HepG2 (cell line): ENCODE measurements around the gene SYNGR4. TPM values are rescaled to one million over a fixed set of nuclear protein-coding genes. Genes with fewer than 3 reads are reported as not detected.

Experiments used
- CBX2 ChIP-seq, 2 experiments: fragments of 200-600 bp in 1 of 2; sonication (generic); formaldehyde crosslinking in 1 of 2; IDR thresholded peaks; 2 replicates each; pipeline versions ENCODE4 v1.7.0 to v1.8.1; 2018 to 2022; ENCODE audit warnings: low read depth in 2 of 2, low read length in 1 of 2, mild to moderate bottlenecking in 1 of 2, missing genetic modification reagents in 1 of 2
- HDAC1 ChIP-seq: sonication (generic); formaldehyde crosslinking; IDR thresholded peaks from 2 replicates; pipeline ENCODE4 v1.5.1; 2020; ENCODE audit warnings: mild to moderate bottlenecking, missing genetic modification reagents
- HDAC2 ChIP-seq: sonication (generic); formaldehyde crosslinking; IDR thresholded peaks from 2 replicates; pipeline ENCODE4 v1.4.0; 2020; ENCODE audit warnings: missing genetic modification reagents
- JUN ChIP-seq: sonication (generic); formaldehyde crosslinking; IDR thresholded peaks from 2 replicates; pipeline ENCODE4 v1.4.0; 2020; ENCODE audit warnings: mild to moderate bottlenecking, missing genetic modification reagents
- KDM1A ChIP-seq: IDR thresholded peaks from 2 replicates; pipeline ENCODE4 v1.6.1; 2016; ENCODE audit warnings: missing compliant biosample characterization
- MAFK ChIP-seq, 2 experiments: IDR thresholded peaks in 1 of 2; conservative IDR thresholded peaks in 1 of 2; 2 replicates each; pipeline ENCODE4 v1.6.1; 2011; ENCODE audit warnings: improper control_type of control experiment in 2 of 2, low read length in 2 of 2
- NR2C2 ChIP-seq: sonication (generic); formaldehyde crosslinking; IDR thresholded peaks from 2 replicates; pipeline ENCODE4 v1.4.0; 2020; ENCODE audit warnings: missing genetic modification reagents, mild to moderate bottlenecking, moderate library complexity, borderline replicate concordance
- PCBP1 ChIP-seq: fragments of 200-400 bp; formaldehyde crosslinking; IDR thresholded peaks from 2 replicates; pipeline ENCODE4 v1.6.1; 2017; ENCODE audit warnings: mild to moderate bottlenecking, low read depth, low read length, borderline replicate concordance
- PHF8 ChIP-seq: sonication (generic); formaldehyde crosslinking; IDR thresholded peaks from 2 replicates; pipeline ENCODE4 v1.5.0; 2020; ENCODE audit warnings: missing genetic modification reagents
- REPIN1 ChIP-seq: sonication (generic); formaldehyde crosslinking; IDR thresholded peaks from 2 replicates; pipeline ENCODE4 v1.8.0; 2022; ENCODE audit warnings: missing genetic modification reagents, low read depth, mild to moderate bottlenecking, borderline replicate concordance
- TCF7 ChIP-seq: sonication (generic); IDR thresholded peaks from 2 replicates; pipeline ENCODE4 v1.6.1; 2016; ENCODE audit warnings: antibody characterized with exemption, low read depth
- TOPORS ChIP-seq: sonication (generic); formaldehyde crosslinking; IDR thresholded peaks from 2 replicates; pipeline ENCODE4 v1.8.0; 2023; ENCODE audit warnings: mild to moderate bottlenecking, missing genetic modification reagents
- TP53 ChIP-seq: sonication (generic); formaldehyde crosslinking; conservative IDR thresholded peaks from 2 replicates; pipeline ENCODE4 v1.4.0; 2020; ENCODE audit warnings: missing genetic modification reagents
- XBP1 ChIP-seq: sonication (generic); formaldehyde crosslinking; IDR thresholded peaks from 2 replicates; pipeline ENCODE4 v1.5.0; 2020; ENCODE audit warnings: missing genetic modification reagents
- ZFP91 ChIP-seq: sonication (generic); formaldehyde crosslinking; IDR thresholded peaks from 2 replicates; pipeline ENCODE4 v1.9.0; 2022; ENCODE audit warnings: missing genetic modification reagents, mild to moderate bottlenecking, borderline replicate concordance
- ZFX ChIP-seq: sonication (generic); formaldehyde crosslinking; IDR thresholded peaks from 2 replicates; pipeline ENCODE4 v1.4.0; 2020; ENCODE audit warnings: mild to moderate bottlenecking, low read depth, missing genetic modification reagents, moderate library complexity
- ZNF432 ChIP-seq: sonication (generic); formaldehyde crosslinking; IDR thresholded peaks from 2 replicates; pipeline ENCODE4 v1.5.0; 2020; ENCODE audit warnings: missing genetic modification reagents, mild to moderate bottlenecking, borderline replicate concordance
- ZNF468 ChIP-seq: sonication (generic); formaldehyde crosslinking; IDR thresholded peaks from 2 replicates; pipeline ENCODE4 v1.8.0; 2022; ENCODE audit warnings: mild to moderate bottlenecking, moderate library complexity, missing genetic modification reagents
- ZNF768 ChIP-seq: sonication (generic); formaldehyde crosslinking; IDR thresholded peaks from 2 replicates; pipeline ENCODE4 v1.4.0; 2020; ENCODE audit warnings: missing genetic modification reagents
- ZSCAN22 ChIP-seq: sonication (generic); formaldehyde crosslinking; IDR thresholded peaks from 2 replicates; pipeline ENCODE4 v1.4.0; 2020; ENCODE audit warnings: mild to moderate bottlenecking, missing genetic modification reagents
- polyA plus RNA-seq, 8 experiments: library from polyadenylated mRNA; depleted of rRNA in 3 of 8; stranded (reverse) in 7 of 8; unstranded in 1 of 8; fragments of >200 nt; fragmentation: Illumina TruSeq in 4 of 8; extraction: Trizol in 4 of 8; gene quantifications; 2 replicates each; pipeline versions ENCODE4 v1.2.1 to v1.2.3, GENCODE V29; 2011 to 2016; ENCODE audit warnings: low read depth in 4 of 8, missing spikeins in 1 of 8, mixed read lengths in 1 of 8; ENCODE audit not compliant: insufficient read depth in 1 of 8
- total RNA-seq, 5 experiments: library from RNA; depleted of rRNA; stranded (reverse); fragments of >200 nt; fragmentation: Illumina TruSeq; extraction: Trizol; gene quantifications; 2 replicates each; pipeline ENCODE4 v1.2.3, GENCODE V29; 2016; ENCODE audit warnings: low read depth in 1 of 5
- TF ChIP-seq, protein P1 (sequence below), 2 experiments: sonication (generic) in 1 of 2; formaldehyde crosslinking in 1 of 2; IDR thresholded peaks; 2 replicates each; pipeline versions ENCODE4 v1.4.0 to v1.6.1; 2018 to 2020; ENCODE audit warnings: missing genetic modification reagents in 2 of 2, borderline replicate concordance in 1 of 2, low read depth in 1 of 2, mild to moderate bottlenecking in 1 of 2, missing biosample characterization in 1 of 2
- TF ChIP-seq, protein P2 (sequence below): sonication (generic); formaldehyde crosslinking; IDR thresholded peaks from 2 replicates; pipeline ENCODE4 v1.4.0; 2020; ENCODE audit warnings: mild to moderate bottlenecking, missing genetic modification reagents, borderline replicate concordance

SYNGR4 gene
- total and polyA plus RNA-seq, 2 of the 13 experiments (the other 11 are each of a cell fraction or from before 2014, with no cell fraction given): not detected

DNA sequence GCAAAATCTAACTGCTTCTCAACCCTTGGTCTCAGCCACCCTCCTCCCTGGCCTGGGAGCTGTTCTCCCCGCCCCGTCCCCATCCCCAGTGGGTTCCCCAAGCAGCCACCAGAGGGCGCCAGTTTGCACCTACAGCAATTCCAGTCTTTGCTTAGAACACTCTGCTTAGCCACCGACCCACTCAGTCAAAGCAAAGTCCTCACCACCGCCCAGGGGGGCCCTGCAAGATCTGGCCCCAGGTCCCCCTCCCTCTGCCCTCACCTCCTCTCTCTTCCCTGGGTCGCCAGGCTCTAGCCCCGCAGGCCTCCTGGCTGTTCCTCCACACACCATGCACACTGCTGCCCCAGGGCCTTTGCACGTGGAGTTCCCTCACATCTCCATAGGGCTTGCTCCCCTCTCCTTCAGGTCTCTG is 12.8 kb upstream of the SYNGR4 start (continued):
- TF ChIP-seq ZNF468 (CRISPR knock-in tag): no peak
- peak; percentile 49; the same call in 1 of the 2 replicates for TF ChIP-seq ZNF768 (CRISPR knock-in tag)
- TF ChIP-seq TCF7: no peak
- TF ChIP-seq, protein P1, sequence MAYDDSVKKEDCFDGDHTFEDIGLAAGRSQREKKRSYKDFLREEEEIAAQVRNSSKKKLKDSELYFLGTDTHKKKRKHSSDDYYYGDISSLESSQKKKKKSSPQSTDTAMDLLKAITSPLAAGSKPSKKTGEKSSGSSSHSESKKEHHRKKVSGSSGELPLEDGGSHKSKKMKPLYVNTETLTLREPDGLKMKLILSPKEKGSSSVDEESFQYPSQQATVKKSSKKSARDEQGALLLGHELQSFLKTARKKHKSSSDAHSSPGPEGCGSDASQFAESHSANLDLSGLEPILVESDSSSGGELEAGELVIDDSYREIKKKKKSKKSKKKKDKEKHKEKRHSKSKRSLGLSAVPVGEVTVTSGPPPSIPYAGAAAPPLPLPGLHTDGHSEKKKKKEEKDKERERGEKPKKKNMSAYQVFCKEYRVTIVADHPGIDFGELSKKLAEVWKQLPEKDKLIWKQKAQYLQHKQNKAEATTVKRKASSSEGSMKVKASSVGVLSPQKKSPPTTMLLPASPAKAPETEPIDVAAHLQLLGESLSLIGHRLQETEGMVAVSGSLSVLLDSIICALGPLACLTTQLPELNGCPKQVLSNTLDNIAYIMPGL (CRISPR knock-in tag; IDR thresholded peaks at IDR 0.05; ENCODE audit: borderline replicate concordance in 1 of 2, low read depth in 1 of 2): peak in 1 of 2 experiments; percentile 53; a peak in 1 of 4 replicates
- TF ChIP-seq ZFP91 (CRISPR knock-in tag): peak; percentile 44; the same call in 1 of the 2 replicates
- no peak for TF ChIP-seq TP53
- 0 out of 2 replicates have a peak, but pooled peaks have one; percentile 25 for TF ChIP-seq HDAC2
- peak; percentile 48; the same call in 1 of the 2 replicates for TF ChIP-seq REPIN1 (CRISPR knock-in tag)
- TF ChIP-seq CBX2 (IDR thresholded peaks at IDR 0.05; ENCODE audit: low read depth, low read length): no peak
- no peak for TF ChIP-seq CBX2 (CRISPR knock-in tag; IDR thresholded peaks at IDR 0.05; ENCODE audit: low read depth)
- no peak for TF ChIP-seq ZNF432 (CRISPR knock-in tag)
- TF ChIP-seq HDAC1 (CRISPR knock-in tag): peak; percentile 48; the same call in 1 of the 2 replicates
- TF ChIP-seq TOPORS (CRISPR knock-in tag): no peak
- 0 out of 2 replicates have a peak, but pooled peaks have one; percentile 30 for TF ChIP-seq NR2C2 (CRISPR knock-in tag)
- no peak for TF ChIP-seq XBP1 (CRISPR knock-in tag)
- TF ChIP-seq JUN (CRISPR knock-in tag): no peak
- TF ChIP-seq, protein P2, sequence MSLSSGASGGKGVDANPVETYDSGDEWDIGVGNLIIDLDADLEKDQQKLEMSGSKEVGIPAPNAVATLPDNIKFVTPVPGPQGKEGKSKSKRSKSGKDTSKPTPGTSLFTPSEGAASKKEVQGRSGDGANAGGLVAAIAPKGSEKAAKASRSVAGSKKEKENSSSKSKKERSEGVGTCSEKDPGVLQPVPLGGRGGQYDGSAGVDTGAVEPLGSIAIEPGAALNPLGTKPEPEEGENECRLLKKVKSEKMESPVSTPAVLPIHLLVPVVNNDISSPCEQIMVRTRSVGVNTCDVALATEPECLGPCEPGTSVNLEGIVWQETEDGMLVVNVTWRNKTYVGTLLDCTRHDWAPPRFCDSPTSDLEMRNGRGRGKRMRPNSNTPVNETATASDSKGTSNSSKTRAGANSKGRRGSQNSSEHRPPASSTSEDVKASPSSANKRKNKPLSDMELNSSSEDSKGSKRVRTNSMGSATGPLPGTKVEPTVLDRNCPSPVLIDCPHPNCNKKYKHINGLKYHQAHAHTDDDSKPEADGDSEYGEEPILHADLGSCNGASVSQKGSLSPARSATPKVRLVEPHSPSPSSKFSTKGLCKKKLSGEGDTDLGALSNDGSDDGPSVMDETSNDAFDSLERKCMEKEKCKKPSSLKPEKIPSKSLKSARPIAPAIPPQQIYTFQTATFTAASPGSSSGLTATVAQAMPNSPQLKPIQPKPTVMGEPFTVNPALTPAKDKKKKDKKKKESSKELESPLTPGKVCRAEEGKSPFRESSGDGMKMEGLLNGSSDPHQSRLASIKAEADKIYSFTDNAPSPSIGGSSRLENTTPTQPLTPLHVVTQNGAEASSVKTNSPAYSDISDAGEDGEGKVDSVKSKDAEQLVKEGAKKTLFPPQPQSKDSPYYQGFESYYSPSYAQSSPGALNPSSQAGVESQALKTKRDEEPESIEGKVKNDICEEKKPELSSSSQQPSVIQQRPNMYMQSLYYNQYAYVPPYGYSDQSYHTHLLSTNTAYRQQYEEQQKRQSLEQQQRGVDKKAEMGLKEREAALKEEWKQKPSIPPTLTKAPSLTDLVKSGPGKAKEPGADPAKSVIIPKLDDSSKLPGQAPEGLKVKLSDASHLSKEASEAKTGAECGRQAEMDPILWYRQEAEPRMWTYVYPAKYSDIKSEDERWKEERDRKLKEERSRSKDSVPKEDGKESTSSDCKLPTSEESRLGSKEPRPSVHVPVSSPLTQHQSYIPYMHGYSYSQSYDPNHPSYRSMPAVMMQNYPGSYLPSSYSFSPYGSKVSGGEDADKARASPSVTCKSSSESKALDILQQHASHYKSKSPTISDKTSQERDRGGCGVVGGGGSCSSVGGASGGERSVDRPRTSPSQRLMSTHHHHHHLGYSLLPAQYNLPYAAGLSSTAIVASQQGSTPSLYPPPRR (CRISPR knock-in tag): 0 out of 2 replicates have a peak, but pooled peaks have one; percentile 25
- TF ChIP-seq ZSCAN22: 0 out of 2 replicates have a peak, but pooled peaks have one; percentile 46
- peak; percentile 32; the same call in 1 of the 2 replicates for TF ChIP-seq ZFX (CRISPR knock-in tag)
- peak; percentile 94 for TF ChIP-seq KDM1A
- no peak for TF ChIP-seq PHF8
- TF ChIP-seq PCBP1: peak; percentile 89; the same call in 1 of the 2 replicates
- no peak for TF ChIP-seq MAFK (conservative IDR thresholded peaks at IDR 0.05 in 1 of 2, IDR thresholded peaks at IDR 0.05 in 1 of 2; ENCODE audit: low read length in 2 of 2)
